Liver (tissue), 9 donors: ENCODE data around the gene SLC17A2. TPM values are rescaled to one million over a fixed set of nuclear protein-coding genes. Genes with fewer than 3 reads are reported as not detected.

Experiments used
- DNase-seq: peaks from one replicate; pipeline ENCODE4 v3.0.0-alpha.2; 2017; ENCODE audit warnings: low spot score
- H3K27ac ChIP-seq, 2 donors: one replicate each; pipeline ENCODE4 v1.7.0; 2013; ENCODE audit warnings: inconsistent platforms in 2 of 2, low read length in 2 of 2, control low read depth in 1 of 2, low read depth in 1 of 2, mild to moderate bottlenecking in 1 of 2
- H3K27me3 ChIP-seq, 4 donors: one replicate each; pipeline versions ENCODE4 v1.6.1 to v1.7.0; 2013; ENCODE audit warnings: low read length in 3 of 4, inconsistent platforms in 1 of 4, mild to moderate bottlenecking in 1 of 4, moderate library complexity in 1 of 4; ENCODE audit not compliant: control insufficient read depth in 4 of 4, insufficient read depth in 4 of 4
- H3K36me3 ChIP-seq, 4 donors: one replicate each; pipeline versions ENCODE4 v1.6.1 to v1.7.0; 2013; ENCODE audit warnings: low read length in 3 of 4, mild to moderate bottlenecking in 3 of 4, low read depth in 1 of 4, moderate library complexity in 1 of 4; ENCODE audit not compliant: control insufficient read depth in 4 of 4, insufficient read depth in 3 of 4
- H3K4me1 ChIP-seq, 4 donors: one replicate each; pipeline versions ENCODE4 v1.6.1 to v1.7.0; 2013; ENCODE audit warnings: low read length in 3 of 4, mild to moderate bottlenecking in 3 of 4, moderate library complexity in 1 of 4; ENCODE audit not compliant: control insufficient read depth in 4 of 4, insufficient read depth in 4 of 4
- H3K4me3 ChIP-seq, 3 donors: one replicate each; pipeline versions ENCODE4 v1.6.1 to v1.7.0; 2013; ENCODE audit warnings: low read length in 3 of 3, control low read depth in 1 of 3, low read depth in 1 of 3, mild to moderate bottlenecking in 1 of 3
- H3K9ac ChIP-seq, 2 donors: one replicate each; pipeline ENCODE4 v1.7.0; 2013; ENCODE audit warnings: low read length in 2 of 2, mild to moderate bottlenecking in 2 of 2, moderate library complexity in 2 of 2, control low read depth in 1 of 2, low read depth in 1 of 2
- H3K9me3 ChIP-seq, 4 donors: one replicate each; pipeline versions ENCODE4 v1.6.1 to v1.7.0; 2013; ENCODE audit warnings: low read length in 3 of 4; ENCODE audit not compliant: control insufficient read depth in 4 of 4
- EGR1 ChIP-seq, 2 donors: IDR thresholded peaks; 2 replicates each; pipeline ENCODE4 v1.6.1; 2016 to 2018; ENCODE audit warnings: antibody characterized with exemption in 2 of 2, low read depth in 2 of 2
- FOXA1 ChIP-seq: IDR thresholded peaks from 2 replicates; pipeline ENCODE4 v1.6.1; 2016; ENCODE audit warnings: antibody characterized with exemption
- HNF4A ChIP-seq, 2 donors: conservative IDR thresholded peaks; 2 replicates each; pipeline ENCODE4 v1.6.1; 2016; ENCODE audit warnings: antibody characterized with exemption in 2 of 2, mild to moderate bottlenecking in 2 of 2
- JUND ChIP-seq, 2 donors: IDR thresholded peaks; 2 replicates each; pipeline ENCODE4 v1.6.1; 2016; ENCODE audit warnings: antibody characterized with exemption in 2 of 2
- MAX ChIP-seq: IDR thresholded peaks from 2 replicates; pipeline ENCODE4 v1.6.1; 2016; ENCODE audit warnings: antibody characterized with exemption
- RAD21 ChIP-seq, 2 donors: IDR thresholded peaks; 2 replicates each; pipeline ENCODE4 v1.6.1; 2016; ENCODE audit warnings: antibody characterized with exemption in 2 of 2, mild to moderate bottlenecking in 2 of 2
- RXRA ChIP-seq, 2 donors: IDR thresholded peaks; 2 replicates each; pipeline ENCODE4 v1.6.1; 2017 to 2018; ENCODE audit warnings: antibody characterized with exemption in 2 of 2, mild to moderate bottlenecking in 1 of 2
- SP1 ChIP-seq: IDR thresholded peaks from 2 replicates; pipeline ENCODE4 v1.6.1; 2018; ENCODE audit warnings: antibody characterized with exemption, mild to moderate bottlenecking
- TAF1 ChIP-seq: conservative IDR thresholded peaks from 2 replicates; pipeline ENCODE4 v1.6.1; 2016; ENCODE audit warnings: antibody characterized with exemption, mild to moderate bottlenecking
- YY1 ChIP-seq: IDR thresholded peaks from 2 replicates; pipeline ENCODE4 v1.6.1; 2016; ENCODE audit warnings: antibody characterized with exemption, mild to moderate bottlenecking
- WGBS: extraction: QIAGEN DNeasy Blood & Tissue Kit; methylation state at CpG from one replicate; pipeline ENCODE4 v1.1.7; 2013; 5-methylcytosine and 5-hydroxymethylcytosine counted together
- polyA plus RNA-seq, 2 donors: library from polyadenylated mRNA; stranded (reverse) in 1 of 2; unstranded in 1 of 2; fragments of 200-250 nt in 1 of 2; fragments of >200 nt in 1 of 2; fragmentation: Nextera tagmentation in 1 of 2; extraction: Ambion mirVana in 1 of 2; gene quantifications; one replicate each; pipeline versions ENCODE4 v1.2.1 to v1.2.3, GENCODE V29; 2013 to 2015
- total RNA-seq, 2 donors: library from RNA; depleted of rRNA; stranded (reverse); fragments of >200 nt; gene quantifications; one replicate each; pipeline ENCODE4 v1.2.3, GENCODE V29; 2014
- TF ChIP-seq, protein P1 (sequence below): IDR thresholded peaks from 2 replicates; pipeline ENCODE4 v1.6.1; 2016; ENCODE audit warnings: antibody characterized with exemption
- TF ChIP-seq, protein P2 (sequence below): fragments of 150-350 bp; IDR thresholded peaks from 2 replicates; pipeline ENCODE4 v1.5.1; 2017; ENCODE audit warnings: improper control_type of control experiment, low read depth, low read length; ENCODE audit not compliant: missing input control
- TF ChIP-seq, protein P3 (sequence below): IDR thresholded peaks from 2 replicates; pipeline ENCODE4 v1.6.1; 2016; ENCODE audit warnings: antibody characterized with exemption
- TF ChIP-seq, protein P4 (sequence below): IDR thresholded peaks from 2 replicates; pipeline ENCODE4 v1.6.1; 2016; ENCODE audit warnings: antibody characterized with exemption, mild to moderate bottlenecking
- donor health status: healthy.
- donor health status: healthy.
- donor health status: healthy.
- donor health status: healthy.
- donor health status: healthy.

SLC17A2 gene
- total and polyA plus RNA-seq, 4 donors: 26.2 to 88.1 (median 37.8) TPM

DNA sequence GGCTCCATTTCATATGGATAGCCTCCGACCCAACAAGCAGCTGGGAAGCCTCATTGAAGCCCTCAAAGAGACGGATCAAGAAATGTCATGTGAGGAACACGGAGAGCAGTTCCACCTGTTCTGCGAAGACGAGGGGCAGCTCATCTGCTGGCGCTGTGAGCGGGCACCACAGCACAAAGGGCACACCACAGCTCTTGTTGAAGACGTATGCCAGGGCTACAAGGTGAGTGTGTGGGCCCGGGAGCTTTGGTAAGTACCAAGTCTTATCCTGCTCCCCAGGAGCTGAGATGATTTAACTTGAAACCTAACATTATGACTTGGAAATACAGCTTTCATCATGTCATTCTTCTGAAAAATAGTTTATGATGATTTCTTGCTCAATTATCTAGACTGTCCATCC, 36.2 kb upstream of the SLC17A2 start:
- no peak for TF ChIP-seq FOXA1
- TF ChIP-seq RAD21 (IDR thresholded peaks at IDR 0.05): no peak
- no peak for TF ChIP-seq MAX
- Histone ChIP-seq H3K27ac (no peak overlapping the region), H3K36me3 (peaks cover 3 to 13% (median 10%) of the 10 kb centered on the region in 4 donors), H3K9me3 (no peaks in the 10 kb centered on the region), H3K4me1 (peaks cover 7 to 61% (median 41%) of the 10 kb centered on the region in 4 donors), H3K9ac (no peak overlapping the region), H3K27me3 (no peaks in the 10 kb centered on the region), H3K4me3 (no peak overlapping the region)
- DNase-seq: no peak
- 95% methylated on average over 9 of the region's 9 CpGs for WGBS

GRCh38 chr6:25965058-25965457, 34.6 kb upstream of the SLC17A2 start:
- H3K36me3 ChIP-seq: peaks cover 1 to 8% (median 5%) of the 10 kb centered on the region in 4 donors
- H3K9ac ChIP-seq: no peak overlapping the region
- TF ChIP-seq JUND (IDR thresholded peaks at IDR 0.05): no peak
- TF ChIP-seq TAF1: no peak
- no peak for TF ChIP-seq RXRA (IDR thresholded peaks at IDR 0.05)
- TF ChIP-seq FOXA1: no peak
- TF ChIP-seq, protein P1, sequence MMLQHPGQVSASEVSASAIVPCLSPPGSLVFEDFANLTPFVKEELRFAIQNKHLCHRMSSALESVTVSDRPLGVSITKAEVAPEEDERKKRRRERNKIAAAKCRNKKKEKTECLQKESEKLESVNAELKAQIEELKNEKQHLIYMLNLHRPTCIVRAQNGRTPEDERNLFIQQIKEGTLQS: no peak
- TF ChIP-seq EGR1 (IDR thresholded peaks at IDR 0.05; ENCODE audit: low read depth in 2 of 2): no peak
- TF ChIP-seq, protein P2, sequence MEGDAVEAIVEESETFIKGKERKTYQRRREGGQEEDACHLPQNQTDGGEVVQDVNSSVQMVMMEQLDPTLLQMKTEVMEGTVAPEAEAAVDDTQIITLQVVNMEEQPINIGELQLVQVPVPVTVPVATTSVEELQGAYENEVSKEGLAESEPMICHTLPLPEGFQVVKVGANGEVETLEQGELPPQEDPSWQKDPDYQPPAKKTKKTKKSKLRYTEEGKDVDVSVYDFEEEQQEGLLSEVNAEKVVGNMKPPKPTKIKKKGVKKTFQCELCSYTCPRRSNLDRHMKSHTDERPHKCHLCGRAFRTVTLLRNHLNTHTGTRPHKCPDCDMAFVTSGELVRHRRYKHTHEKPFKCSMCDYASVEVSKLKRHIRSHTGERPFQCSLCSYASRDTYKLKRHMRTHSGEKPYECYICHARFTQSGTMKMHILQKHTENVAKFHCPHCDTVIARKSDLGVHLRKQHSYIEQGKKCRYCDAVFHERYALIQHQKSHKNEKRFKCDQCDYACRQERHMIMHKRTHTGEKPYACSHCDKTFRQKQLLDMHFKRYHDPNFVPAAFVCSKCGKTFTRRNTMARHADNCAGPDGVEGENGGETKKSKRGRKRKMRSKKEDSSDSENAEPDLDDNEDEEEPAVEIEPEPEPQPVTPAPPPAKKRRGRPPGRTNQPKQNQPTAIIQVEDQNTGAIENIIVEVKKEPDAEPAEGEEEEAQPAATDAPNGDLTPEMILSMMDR: no peak
- no peak for TF ChIP-seq RAD21 (IDR thresholded peaks at IDR 0.05)
- no peak overlapping the region for H3K27ac ChIP-seq
- H3K9me3 ChIP-seq: no peaks in the 10 kb centered on the region
- H3K4me3 ChIP-seq: no peak overlapping the region
- no peaks in the 10 kb centered on the region for H3K27me3 ChIP-seq
- 94% methylated on average over 4 of the region's 4 CpGs for WGBS
- H3K4me1 ChIP-seq: peaks cover 5 to 52% (median 33%) of the 10 kb centered on the region in 4 donors
- DNase-seq: no peak

- no peaks in the 10 kb centered on the region for H3K9me3 ChIP-seq
- DNase-seq: no peak
- H3K27ac ChIP-seq: peak overlapping the region; percentile 60 to 96
- peaks cover 4 to 42% (median 26%) of the 10 kb centered on the region in 4 donors for H3K4me1 ChIP-seq
- TF ChIP-seq SP1 (no peak), FOXA1 (no peak), JUND (IDR thresholded peaks at IDR 0.05) (no peak), HNF4A (conservative IDR thresholded peaks at IDR 0.05) (no peak), YY1 (no peak), RXRA (IDR thresholded peaks at IDR 0.05) (no peak)
- TF ChIP-seq, protein P3, sequence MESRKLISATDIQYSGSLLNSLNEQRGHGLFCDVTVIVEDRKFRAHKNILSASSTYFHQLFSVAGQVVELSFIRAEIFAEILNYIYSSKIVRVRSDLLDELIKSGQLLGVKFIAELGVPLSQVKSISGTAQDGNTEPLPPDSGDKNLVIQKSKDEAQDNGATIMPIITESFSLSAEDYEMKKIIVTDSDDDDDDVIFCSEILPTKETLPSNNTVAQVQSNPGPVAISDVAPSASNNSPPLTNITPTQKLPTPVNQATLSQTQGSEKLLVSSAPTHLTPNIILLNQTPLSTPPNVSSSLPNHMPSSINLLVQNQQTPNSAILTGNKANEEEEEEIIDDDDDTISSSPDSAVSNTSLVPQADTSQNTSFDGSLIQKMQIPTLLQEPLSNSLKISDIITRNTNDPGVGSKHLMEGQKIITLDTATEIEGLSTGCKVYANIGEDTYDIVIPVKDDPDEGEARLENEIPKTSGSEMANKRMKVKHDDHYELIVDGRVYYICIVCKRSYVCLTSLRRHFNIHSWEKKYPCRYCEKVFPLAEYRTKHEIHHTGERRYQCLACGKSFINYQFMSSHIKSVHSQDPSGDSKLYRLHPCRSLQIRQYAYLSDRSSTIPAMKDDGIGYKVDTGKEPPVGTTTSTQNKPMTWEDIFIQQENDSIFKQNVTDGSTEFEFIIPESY: no peak
- TF ChIP-seq, protein P4, sequence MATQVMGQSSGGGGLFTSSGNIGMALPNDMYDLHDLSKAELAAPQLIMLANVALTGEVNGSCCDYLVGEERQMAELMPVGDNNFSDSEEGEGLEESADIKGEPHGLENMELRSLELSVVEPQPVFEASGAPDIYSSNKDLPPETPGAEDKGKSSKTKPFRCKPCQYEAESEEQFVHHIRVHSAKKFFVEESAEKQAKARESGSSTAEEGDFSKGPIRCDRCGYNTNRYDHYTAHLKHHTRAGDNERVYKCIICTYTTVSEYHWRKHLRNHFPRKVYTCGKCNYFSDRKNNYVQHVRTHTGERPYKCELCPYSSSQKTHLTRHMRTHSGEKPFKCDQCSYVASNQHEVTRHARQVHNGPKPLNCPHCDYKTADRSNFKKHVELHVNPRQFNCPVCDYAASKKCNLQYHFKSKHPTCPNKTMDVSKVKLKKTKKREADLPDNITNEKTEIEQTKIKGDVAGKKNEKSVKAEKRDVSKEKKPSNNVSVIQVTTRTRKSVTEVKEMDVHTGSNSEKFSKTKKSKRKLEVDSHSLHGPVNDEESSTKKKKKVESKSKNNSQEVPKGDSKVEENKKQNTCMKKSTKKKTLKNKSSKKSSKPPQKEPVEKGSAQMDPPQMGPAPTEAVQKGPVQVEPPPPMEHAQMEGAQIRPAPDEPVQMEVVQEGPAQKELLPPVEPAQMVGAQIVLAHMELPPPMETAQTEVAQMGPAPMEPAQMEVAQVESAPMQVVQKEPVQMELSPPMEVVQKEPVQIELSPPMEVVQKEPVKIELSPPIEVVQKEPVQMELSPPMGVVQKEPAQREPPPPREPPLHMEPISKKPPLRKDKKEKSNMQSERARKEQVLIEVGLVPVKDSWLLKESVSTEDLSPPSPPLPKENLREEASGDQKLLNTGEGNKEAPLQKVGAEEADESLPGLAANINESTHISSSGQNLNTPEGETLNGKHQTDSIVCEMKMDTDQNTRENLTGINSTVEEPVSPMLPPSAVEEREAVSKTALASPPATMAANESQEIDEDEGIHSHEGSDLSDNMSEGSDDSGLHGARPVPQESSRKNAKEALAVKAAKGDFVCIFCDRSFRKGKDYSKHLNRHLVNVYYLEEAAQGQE: no peak
- 26% methylated on average over 6 of the region's 6 CpGs for WGBS
- no peaks in the 10 kb centered on the region for H3K27me3 ChIP-seq
- H3K4me3 ChIP-seq: peak overlapping the region; percentile 65 to 76 (median 70)
- peaks cover 0 to 8% (median 3%) of the 10 kb centered on the region in 4 donors for H3K36me3 ChIP-seq
- peak overlapping the region; percentile 68 to 87 for H3K9ac ChIP-seq
Measured at GRCh38 chr6:25963426-25964123, 33.1 kb upstream of the SLC17A2 start.
